Natural killer cell (primary cell): ENCODE results near the gene ATP6V1G1. TPM values are rescaled to one million over a fixed set of nuclear protein-coding genes. Genes with fewer than 3 reads are reported as not detected.

ENCODE experiments used
- ATAC-seq, 3 donors: fragments of 150-1000 bp in 2 of 3; fragments of 200-7000 bp in 1 of 3; cut with Tn5 transposase; 1 replicate in 1 of 3; 2 replicates in 2 of 3; pipeline ENCODE4 v1.10.0; 2021; ENCODE audit warnings: mild to moderate bottlenecking in 2 of 3, moderate library complexity in 2 of 3
- DNase-seq, 2 donors: peaks; one replicate each; pipeline versions ENCODE4 v3.0.0 to v3.0.0-alpha.2; 2013 to 2021; ENCODE audit warnings: mixed read lengths in 1 of 2
- H3K27ac ChIP-seq: one replicate; pipeline ENCODE4 v1.5.1; 2013; ENCODE audit warnings: mild to moderate bottlenecking, low read length
- H3K27me3 ChIP-seq: one replicate; pipeline ENCODE4 v1.6.1; 2013; ENCODE audit warnings: low read length; ENCODE audit not compliant: control insufficient read depth, insufficient read depth
- H3K36me3 ChIP-seq: one replicate; pipeline ENCODE4 v1.6.1; 2013; ENCODE audit warnings: low read length; ENCODE audit not compliant: control insufficient read depth, insufficient read depth
- H3K4me1 ChIP-seq: one replicate; pipeline ENCODE4 v1.6.1; 2013; ENCODE audit warnings: low read length; ENCODE audit not compliant: control insufficient read depth, insufficient read depth
- H3K4me3 ChIP-seq: one replicate; pipeline ENCODE4 v1.5.1; 2013; ENCODE audit warnings: low read length
- H3K9me3 ChIP-seq: one replicate; pipeline ENCODE4 v1.6.1; 2013; ENCODE audit warnings: low read length; ENCODE audit not compliant: control insufficient read depth, insufficient read depth
- H3K27ac Mint-ChIP-seq, 2 donors: one replicate each; pipeline ENCODE4 v1.8.0; 2022; ENCODE audit warnings: mild to moderate bottlenecking in 2 of 2, mixed read lengths in 2 of 2, moderate library complexity in 1 of 2
- H3K27me3 Mint-ChIP-seq, 2 donors: one replicate each; pipeline ENCODE4 v1.8.0; 2022; ENCODE audit warnings: low read depth in 2 of 2, mixed read lengths in 2 of 2
- H3K36me3 Mint-ChIP-seq: one replicate; pipeline ENCODE4 v1.8.0; 2022; ENCODE audit warnings: mixed read lengths
- H3K4me1 Mint-ChIP-seq, 2 donors: one replicate each; pipeline ENCODE4 v1.8.0; 2022; ENCODE audit warnings: mixed read lengths in 2 of 2
- H3K4me3 Mint-ChIP-seq: one replicate; pipeline ENCODE4 v1.8.0; 2022; ENCODE audit warnings: mild to moderate bottlenecking, moderate library complexity, mixed read lengths
- H3K9me3 Mint-ChIP-seq, 2 donors: one replicate each; pipeline ENCODE4 v1.8.0; 2022; ENCODE audit warnings: mixed read lengths in 2 of 2
- WGBS: methylation state at CpG from one replicate; pipeline ENCODE4 v1.1.7; 2013; ENCODE audit warnings: missing lambda C conversion rate; ENCODE audit not compliant: insufficient coverage; 5-methylcytosine and 5-hydroxymethylcytosine counted together
- intact Hi-C: fragments of 100-400 bp; cut with micrococcal nuclease; formaldehyde crosslinking; loops from one replicate; pipeline ENCODE4 v1.14.2; 2022
- total RNA-seq, 4 donors: library from RNA; stranded (reverse); fragments of 120-200 nt in 1 of 4; gene quantifications; one replicate each; pipeline versions ENCODE4 v1.2.3 to v1.2.4, GENCODE V29; 2013 to 2022
- TF ChIP-seq, protein P1 (sequence below): fragments of 200-600 bp; IDR thresholded peaks from one replicate; pipeline ENCODE4 v1.8.0; 2022; ENCODE audit warnings: antibody characterized with exemption

ATP6V1G1 gene
- total RNA-seq, 3 donors from 2014 or later (not counting 1 experiment from before 2014, with no cell fraction given) = 83.8 to 101 (median 93.5) TPM

DNA sequence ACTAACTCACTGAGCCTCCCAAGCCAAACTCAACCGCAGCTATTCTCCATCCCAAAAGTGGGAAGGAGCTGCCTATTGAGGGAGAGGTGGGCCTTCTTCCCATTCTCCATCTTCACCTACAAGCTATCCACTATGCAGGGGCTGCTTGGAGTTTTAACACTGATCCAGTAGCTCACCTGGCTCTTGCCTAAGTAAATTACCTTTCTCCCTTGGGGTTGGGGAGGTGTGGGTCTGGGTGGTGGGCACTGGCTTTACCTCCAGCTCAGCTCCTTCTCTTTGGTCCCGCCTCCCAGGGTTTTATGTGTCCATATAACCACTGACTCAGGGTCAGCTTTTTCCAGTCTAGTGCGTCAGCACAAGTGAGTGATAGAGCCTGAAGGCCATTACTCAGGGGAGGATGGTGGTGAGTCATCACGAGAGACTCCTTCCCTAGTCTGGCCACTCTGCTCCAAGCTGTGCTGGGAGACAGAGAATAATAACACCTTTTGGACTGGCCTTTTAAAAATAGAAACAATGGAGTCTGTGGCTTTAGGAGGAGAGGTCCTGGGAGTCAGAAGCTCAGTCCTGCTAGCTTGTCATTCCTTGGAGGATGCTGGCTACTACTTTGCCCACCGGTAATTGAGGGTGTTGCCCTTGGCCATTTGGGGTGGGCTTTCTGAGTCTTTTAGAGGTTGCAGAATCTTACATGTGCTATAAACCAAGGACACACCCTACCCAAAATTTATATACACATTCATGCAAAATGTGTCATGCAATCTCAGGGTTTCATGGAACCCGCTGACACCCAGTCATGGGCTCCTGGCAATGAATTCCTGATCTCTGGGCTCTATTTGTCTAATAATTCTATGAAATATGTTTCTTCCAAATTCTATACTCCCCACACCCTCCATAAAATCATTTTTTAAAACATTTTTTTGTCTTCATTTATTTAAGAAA is 35.6 kb upstream of the ATP6V1G1 start:
- H3K27ac ChIP-seq = no peak overlapping the region

DNA sequence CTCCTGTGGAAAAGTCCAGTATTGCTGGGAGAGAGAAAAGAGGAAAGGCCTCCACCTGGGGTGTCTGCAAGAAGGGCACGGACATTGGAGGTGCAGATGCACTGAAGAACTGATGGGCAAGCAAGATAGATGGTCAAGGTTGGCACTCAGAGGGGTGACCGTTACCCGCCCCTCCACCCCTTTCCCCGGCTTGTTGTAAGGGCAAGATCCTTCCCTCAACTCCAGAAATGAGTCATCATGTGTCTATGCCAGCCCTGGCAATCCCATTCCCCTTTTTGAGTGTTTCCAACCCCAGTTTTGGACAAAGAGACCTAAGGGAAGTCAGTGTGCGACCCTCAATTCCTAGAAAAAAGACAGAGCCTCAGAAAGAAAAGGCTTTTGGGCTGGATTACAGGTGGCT is 34.9 kb upstream of the ATP6V1G1 start:
- no peak overlapping the region for H3K4me3 ChIP-seq
- Mint-ChIP-seq H3K36me3 (no peaks in the 10 kb centered on the region), H3K4me3 (no peak overlapping the region), H3K4me1 (no peaks in the 10 kb centered on the region), H3K9me3 (no peaks in the 10 kb centered on the region), H3K27me3 (peaks cover 3 to 31% of the 10 kb centered on the region in 2 donors), H3K27ac (no peak overlapping the region)
- H3K27ac ChIP-seq = no peak overlapping the region
- intact Hi-C loops = no loop called here
- DNase-seq (no peak), ATAC-seq (no peak)
- H3K9me3 ChIP-seq = no peaks in the 10 kb centered on the region
- H3K27me3 ChIP-seq = no peaks in the 10 kb centered on the region
- no peaks in the 10 kb centered on the region for H3K4me1 ChIP-seq
- no peaks in the 10 kb centered on the region for H3K36me3 ChIP-seq
- TF ChIP-seq, protein P1, sequence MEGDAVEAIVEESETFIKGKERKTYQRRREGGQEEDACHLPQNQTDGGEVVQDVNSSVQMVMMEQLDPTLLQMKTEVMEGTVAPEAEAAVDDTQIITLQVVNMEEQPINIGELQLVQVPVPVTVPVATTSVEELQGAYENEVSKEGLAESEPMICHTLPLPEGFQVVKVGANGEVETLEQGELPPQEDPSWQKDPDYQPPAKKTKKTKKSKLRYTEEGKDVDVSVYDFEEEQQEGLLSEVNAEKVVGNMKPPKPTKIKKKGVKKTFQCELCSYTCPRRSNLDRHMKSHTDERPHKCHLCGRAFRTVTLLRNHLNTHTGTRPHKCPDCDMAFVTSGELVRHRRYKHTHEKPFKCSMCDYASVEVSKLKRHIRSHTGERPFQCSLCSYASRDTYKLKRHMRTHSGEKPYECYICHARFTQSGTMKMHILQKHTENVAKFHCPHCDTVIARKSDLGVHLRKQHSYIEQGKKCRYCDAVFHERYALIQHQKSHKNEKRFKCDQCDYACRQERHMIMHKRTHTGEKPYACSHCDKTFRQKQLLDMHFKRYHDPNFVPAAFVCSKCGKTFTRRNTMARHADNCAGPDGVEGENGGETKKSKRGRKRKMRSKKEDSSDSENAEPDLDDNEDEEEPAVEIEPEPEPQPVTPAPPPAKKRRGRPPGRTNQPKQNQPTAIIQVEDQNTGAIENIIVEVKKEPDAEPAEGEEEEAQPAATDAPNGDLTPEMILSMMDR = no peak
- 84% methylated on average over 5 of the region's 5 CpGs for WGBS

More for the DNA sequence above, 35.6 kb upstream of the ATP6V1G1 start:
- Histone ChIP-seq H3K36me3 (no peaks in the 10 kb centered on the region), H3K27me3 (no peaks in the 10 kb centered on the region), H3K4me1 (no peaks in the 10 kb centered on the region), H3K4me3 (no peak overlapping the region), H3K9me3 (no peaks in the 10 kb centered on the region)
- H3K27ac Mint-ChIP-seq = no peak overlapping the region
- no peaks in the 10 kb centered on the region for H3K9me3 Mint-ChIP-seq
- DNase-seq (no peak), ATAC-seq (peak in 1 of 3 donors; percentile 40)
- intact Hi-C loops = no loop called here
- 90% methylated on average over 5 of the region's 6 CpGs for WGBS
- peaks cover 7 to 31% of the 10 kb centered on the region in 2 donors for H3K27me3 Mint-ChIP-seq
- H3K4me3 Mint-ChIP-seq = no peak overlapping the region
- H3K36me3 Mint-ChIP-seq = no peaks in the 10 kb centered on the region
- no peaks in the 10 kb centered on the region for H3K4me1 Mint-ChIP-seq
- TF ChIP-seq, protein P1 = no peak

DNA sequence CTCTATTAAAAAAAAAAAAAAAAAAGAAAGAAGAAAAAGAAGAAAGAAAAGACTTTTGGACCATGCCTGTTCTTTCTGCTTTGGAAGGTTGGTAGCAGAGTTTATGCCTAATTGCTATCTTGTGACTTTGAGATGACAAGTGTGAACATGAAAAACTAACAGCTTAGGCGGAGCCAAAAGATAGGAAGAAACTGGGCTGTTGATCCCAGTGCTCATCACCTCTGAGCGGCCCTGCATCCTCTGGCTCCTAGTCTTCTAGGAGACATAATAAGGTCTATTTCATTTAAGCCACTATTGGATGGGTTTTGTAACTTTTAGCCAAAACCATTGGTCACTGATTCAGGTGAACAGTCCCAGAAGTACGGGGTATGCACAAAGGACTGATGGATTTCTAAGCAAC is 34.4 kb upstream of the ATP6V1G1 start:
- no peaks in the 10 kb centered on the region for H3K9me3 Mint-ChIP-seq
- Histone ChIP-seq H3K36me3 (no peaks in the 10 kb centered on the region), H3K9me3 (no peaks in the 10 kb centered on the region), H3K4me3 (no peak overlapping the region), H3K27ac (no peak overlapping the region), H3K4me1 (no peaks in the 10 kb centered on the region), H3K27me3 (no peaks in the 10 kb centered on the region)
- peaks cover 3 to 31% of the 10 kb centered on the region in 2 donors for H3K27me3 Mint-ChIP-seq
- H3K4me1 Mint-ChIP-seq = no peaks in the 10 kb centered on the region
- intact Hi-C loops = no loop called here
- TF ChIP-seq, protein P1 = no peak
- H3K4me3 Mint-ChIP-seq = no peak overlapping the region
- no peaks in the 10 kb centered on the region for H3K36me3 Mint-ChIP-seq
- no peak for DNase-seq
- 92% methylated on average over 3 of the region's 3 CpGs for WGBS
- ATAC-seq = no peak
- H3K27ac Mint-ChIP-seq = no peak overlapping the region
